GM12891 (cell line): ENCODE results near the gene MAPT.

ENCODE experiments used
- POLR2A ChIP-seq: IDR thresholded peaks from 2 replicates; pipeline ENCODE4 v1.6.1; 2011; ENCODE audit warnings: low read depth, low read length, control low read depth
- POLR2AphosphoS5 ChIP-seq: IDR thresholded peaks from 2 replicates; pipeline ENCODE4 v1.6.1; 2011; ENCODE audit warnings: low read depth, low read length, control low read depth
- TAF1 ChIP-seq: IDR thresholded peaks from 2 replicates; pipeline ENCODE4 v1.6.1; 2011; ENCODE audit warnings: low read depth, low read length, control low read depth

- TF ChIP-seq POLR2AphosphoS5 (no peak), POLR2A (no peak), TAF1 (no peak)
Measured at GRCh38 chr17:45896803-45897693, 2.7 kb downstream of the MAPT start.
